K562 (cell line): ENCODE data around the gene MYO9A. TPM values are rescaled to one million over a fixed set of nuclear protein-coding genes. Genes with fewer than 3 reads are reported as not detected.

Experiments used
- ATAC-seq: fragments of 200-7000 bp; cut with Tn5 transposase; 3 replicates; pipeline ENCODE4 v1.9.1; 2020; ENCODE audit warnings: moderate library complexity
- BruUV-seq: library from RNA; stranded (reverse); fragments of 400-500 nt; replicated peaks from 2 replicates; lab custom pipeline; 2021; lab: Mats Ljungman, UMichigan
- CTCF ChIA-PET: fragments of 300-600 bp; formaldehyde crosslinking; extraction: SDS; loops from one replicate; lab custom pipeline; 2021; ENCODE audit warnings: low intra/inter-chr PET ratio; lab: Yijun Ruan, JAX
- POLR2A ChIA-PET: fragments of 300-600, 350-650 bp; sonication (Branson Sonifier 250); formaldehyde crosslinking; extraction: SDS; loops from one replicate; lab custom pipeline; 2021; ENCODE audit warnings: antibody characterized with exemption, inconsistent platforms; lab: Yijun Ruan, JAX
- DNase-seq, 4 experiments: peaks; one replicate each; pipeline versions ENCODE4 v3.0.0 to v3.0.0-alpha.2; 2011 to 2018; ENCODE audit warnings: low spot score in 3 of 4, mixed read lengths in 3 of 4; ENCODE audit errors: extremely low read depth in 1 of 4
- FAIRE-seq: peaks from 2 replicates; lab custom pipeline; 2011; peaks lifted over from hg19 to GRCh38; lab: Jason Lieb, UNC
- H2AFZ ChIP-seq: 2 replicates; pipeline ENCODE4 v1.6.0; 2011; ENCODE audit warnings: low read depth, low read length, control low read depth, inconsistent platforms
- H3K27ac ChIP-seq: fragments of 200-600 bp; 3 replicates; pipeline ENCODE4 v1.8.0; 2011; ENCODE audit warnings: low read depth, mild to moderate bottlenecking, control low read depth, inconsistent platforms, low read length, moderate library complexity, mixed read lengths; ENCODE audit errors: extremely low read depth
- H3K27me3 ChIP-seq, 2 experiments: fragments of 300-600 bp in 1 of 2; 2 replicates in 1 of 2; 3 replicates in 1 of 2; pipeline versions ENCODE4 v1.6.0 to v1.8.0; 2011; ENCODE audit warnings: inconsistent platforms in 2 of 2, low read length in 2 of 2, mild to moderate bottlenecking in 1 of 2, mixed read lengths in 1 of 2, moderate library complexity in 1 of 2; ENCODE audit not compliant: control insufficient read depth in 2 of 2, insufficient read depth in 2 of 2
- H3K36me3 ChIP-seq: fragments of 300-600 bp; 3 replicates; pipeline ENCODE4 v1.8.0; 2011; ENCODE audit warnings: mild to moderate bottlenecking, low read length, inconsistent platforms; ENCODE audit not compliant: control insufficient read depth, insufficient read depth
- H3K4me1 ChIP-seq, 2 experiments: fragments of 200-600 bp in 1 of 2; replicated peaks in 1 of 2; 2 replicates in 1 of 2; 3 replicates in 1 of 2; pipeline versions ENCODE4 v1.5.1 to v1.8.0; 2011; ENCODE audit warnings: inconsistent platforms in 2 of 2, low read length in 2 of 2, mild to moderate bottlenecking in 1 of 2, mixed read lengths in 1 of 2, moderate library complexity in 1 of 2; ENCODE audit not compliant: control insufficient read depth in 2 of 2, insufficient read depth in 2 of 2
- H3K4me2 ChIP-seq: 2 replicates; pipeline ENCODE4 v1.6.1; 2011; ENCODE audit warnings: low read length, control low read depth, inconsistent platforms, mixed read lengths; ENCODE audit not compliant: insufficient read depth
- H3K4me3 ChIP-seq: fragments of 200-600 bp; sonication (generic), shearing (Covaris generic); 2 replicates; pipeline ENCODE4 v1.5.1; 2016; ENCODE audit warnings: control low read depth, inconsistent platforms
- H3K79me2 ChIP-seq: fragments of 200-600 bp; 3 replicates; pipeline ENCODE4 v1.8.0; 2011; ENCODE audit warnings: low read length, inconsistent platforms; ENCODE audit not compliant: control insufficient read depth, insufficient read depth
- H3K9ac ChIP-seq, 2 experiments: 2 replicates each; pipeline versions ENCODE4 v1.6.0 to v1.6.1; 2011; ENCODE audit warnings: low read depth in 2 of 2, low read length in 2 of 2, control low read depth in 1 of 2, inconsistent platforms in 1 of 2, mild to moderate bottlenecking in 1 of 2, mixed read lengths in 1 of 2; ENCODE audit not compliant: insufficient read depth in 1 of 2
- H3K9me1 ChIP-seq: one replicate; pipeline ENCODE4 v1.6.0; 2011; ENCODE audit warnings: inconsistent platforms, mild to moderate bottlenecking, low read length, moderate library complexity; ENCODE audit not compliant: control insufficient read depth, insufficient read depth
- H3K9me3 ChIP-seq: replicated peaks from 2 replicates; pipeline ENCODE4 v1.5.1; 2011; ENCODE audit warnings: low read depth, low read length, inconsistent platforms; ENCODE audit not compliant: control insufficient read depth, insufficient read depth
- H4K20me1 ChIP-seq: replicated peaks from 2 replicates; pipeline ENCODE4 v1.6.1; 2011; ENCODE audit warnings: low read length, inconsistent platforms, mixed read lengths; ENCODE audit not compliant: control insufficient read depth, insufficient read depth
- BMI1 ChIP-seq: fragments of 150-350 bp; IDR thresholded peaks from 2 replicates; pipeline ENCODE4 v1.6.1; 2014; ENCODE audit warnings: low read length
- C11orf30 ChIP-seq: fragments of 450-650 bp; IDR thresholded peaks from 2 replicates; pipeline ENCODE4 v1.6.1; 2016; ENCODE audit warnings: low read depth, mild to moderate bottlenecking
- DNMT1 ChIP-seq: fragments of 450-650 bp; IDR thresholded peaks from 2 replicates; pipeline ENCODE4 v1.6.1; 2016; ENCODE audit warnings: antibody characterized with exemption, mild to moderate bottlenecking
- DPF2 ChIP-seq: fragments of 450-650 bp; IDR thresholded peaks from 2 replicates; pipeline ENCODE4 v1.6.1; 2016
- FOXK2 ChIP-seq, 2 experiments: fragments of 450-650 bp; IDR thresholded peaks in 1 of 2; conservative IDR thresholded peaks in 1 of 2; 2 replicates each; pipeline ENCODE4 v1.6.1; 2016; ENCODE audit warnings: low read depth in 2 of 2, mild to moderate bottlenecking in 1 of 2
- MAFG ChIP-seq: fragments of 450-650 bp; conservative IDR thresholded peaks from 2 replicates; pipeline ENCODE4 v1.6.1; 2016; ENCODE audit warnings: missing genetic modification characterization, missing compliant biosample characterization
- MTA1 ChIP-seq: fragments of 450-650 bp; IDR thresholded peaks from 2 replicates; pipeline ENCODE4 v1.6.1; 2017; ENCODE audit warnings: borderline replicate concordance
- NFE2L1 ChIP-seq: fragments of 450-650 bp; IDR thresholded peaks from 2 replicates; pipeline ENCODE4 v1.6.1; 2016; ENCODE audit warnings: missing genetic modification characterization, low read depth, mild to moderate bottlenecking, missing compliant biosample characterization, moderate library complexity, borderline replicate concordance
- POLR3A ChIP-seq: IDR thresholded peaks from 2 replicates; pipeline ENCODE4 v1.6.1; 2011; ENCODE audit warnings: borderline replicate concordance, mild to moderate bottlenecking, moderate library complexity; ENCODE audit not compliant: insufficient read length, insufficient read depth; ENCODE audit errors: extremely low read depth
- PTBP1 ChIP-seq: fragments of 200-400 bp; formaldehyde crosslinking; IDR thresholded peaks from 2 replicates; pipeline ENCODE4 v1.6.1; 2017; ENCODE audit warnings: low read depth, low read length
- SNRNP70 ChIP-seq: fragments of 200-400 bp; formaldehyde crosslinking; optimal IDR thresholded peaks from 2 replicates; pipeline ENCODE3; 2017; ENCODE audit warnings: low read depth, low read length
- ZNF316 ChIP-seq: fragments of 450-650 bp; IDR thresholded peaks from 2 replicates; pipeline ENCODE4 v1.6.1; 2016
- ZNF384 ChIP-seq: IDR thresholded peaks from 2 replicates; pipeline ENCODE4 v1.6.1; 2012; ENCODE audit warnings: low read depth, low read length, improper control_type of control experiment
- ZNF444 ChIP-seq: fragments of 250-450 bp; sonication (Bioruptor Pico); IDR thresholded peaks from 2 replicates; pipeline ENCODE4 v1.4.0; 2020; ENCODE audit warnings: mild to moderate bottlenecking, moderate library complexity
- ZNF75A ChIP-seq: fragments of 450-650 bp; formaldehyde crosslinking; IDR thresholded peaks from 2 replicates; pipeline ENCODE4 v1.4.0; 2020; ENCODE audit warnings: mild to moderate bottlenecking
- WGBS: fragments of 100-300 bp; shearing (Covaris generic); methylation state at CpG from one replicate; pipeline ENCODE4 v1.1.6; 2016; ENCODE audit warnings: low coverage, mixed read lengths; ENCODE audit not compliant: insufficient coverage; ENCODE audit errors: missing lambda C conversion rate; 5-methylcytosine and 5-hydroxymethylcytosine counted together
- in situ Hi-C: fragments of 300-500 bp; cut with MboI; formaldehyde crosslinking; loops from 4 replicates; pipeline ENCODE4 v1.15.0; 2018; ENCODE audit warnings: inconsistent platforms, mixed read lengths
- intact Hi-C: fragments of 100-400 bp; cut with micrococcal nuclease; formaldehyde crosslinking; loops from 2 replicates; pipeline ENCODE4 v1.14.2; 2022
- polyA plus RNA-seq, 8 experiments: library from polyadenylated mRNA; depleted of rRNA in 4 of 8; stranded (reverse) in 5 of 8; unstranded in 3 of 8; fragments of >200 nt; fragmentation: Nextera tagmentation in 2 of 8; fragmentation: Illumina TruSeq in 1 of 8; extraction: Ambion mirVana in 2 of 8; extraction: Trizol in 1 of 8; gene quantifications; 2 replicates each; pipeline versions ENCODE4 v1.2.1 to v1.2.3, GENCODE V29; 2011 to 2014; ENCODE audit warnings: inconsistent platforms in 1 of 8, missing spikeins in 1 of 8
- total RNA-seq, 7 experiments: library from RNA; depleted of rRNA in 6 of 7; stranded (reverse); fragments of >200 nt in 6 of 7; fragmentation: Illumina TruSeq in 2 of 7; extraction: Trizol in 2 of 7; gene quantifications; 2 replicates each; pipeline versions ENCODE4 v1.2.1 to v1.2.3, GENCODE V29; 2011 to 2021; ENCODE audit warnings: low replicate concordance in 1 of 7
- TF ChIP-seq, protein P1 (sequence below), 3 experiments: IDR thresholded peaks in 2 of 3; conservative IDR thresholded peaks in 1 of 3; 2 replicates each; pipeline ENCODE4 v1.5.1; 2011 to 2012; ENCODE audit warnings: low read length in 3 of 3, mild to moderate bottlenecking in 3 of 3, control low read depth in 2 of 3, improper control_type of control experiment in 1 of 3, inconsistent platforms in 1 of 3, low read depth in 1 of 3, mixed read lengths in 1 of 3, moderate library complexity in 1 of 3; ENCODE audit not compliant: insufficient read depth in 2 of 3

Gene MYO9A
- total and polyA plus RNA-seq, 9 of the 15 experiments (the other 6 are each of a cell fraction or from before 2014, with no cell fraction given) = 1.9 to 15.4 (median 5.8) TPM

GRCh38 chr15:71781179-71781964, 336.6 kb downstream of the MYO9A start (continued):
- TF ChIP-seq ZNF75A (CRISPR knock-in tag) = no peak
- no peak for TF ChIP-seq POLR3A
- no peak for TF ChIP-seq NFE2L1 (tag)

- no peaks in the 10 kb centered on the region for H3K79me2 ChIP-seq
- no peaks in the 10 kb centered on the region for H3K9me3 ChIP-seq
- H3K9me1 ChIP-seq = no peaks in the 10 kb centered on the region
- H3K36me3 ChIP-seq = no peaks in the 10 kb centered on the region
- no peaks in the 10 kb centered on the region for H3K4me1 ChIP-seq
- ChIA-PET CTCF (interaction anchor here (0.5 to 1.7 kb wide), 4 partner anchors 10 to 1711 kb away, joined by 3 to 6 read pairs (median 4); no protein-coding TSS in a partner anchor), POLR2A (no interaction called here)
- peaks cover 32 to 44% of the 10 kb centered on the region in 2 experiments for H3K27me3 ChIP-seq
- WGBS = under 1% methylated on average over 13 of the region's 13 CpGs
- H2AFZ ChIP-seq = no peak overlapping the region
- DNase-seq (peak; percentile 51 to 55 (median 54)), ATAC-seq (peak; percentile 79), FAIRE-seq (peak; percentile 74)
- peaks cover 4% of the 10 kb centered on the region; the same call in 1 of the 2 replicates for H4K20me1 ChIP-seq
- in situ Hi-C loops (no loop called here), intact Hi-C loops (loop anchor here (5.0 kb wide), 1 partner anchor 377 kb away; no protein-coding TSS in a partner anchor)
- H3K4me2 ChIP-seq = no peak overlapping the region
- no TSS peak for BruUV-seq
- H3K9ac ChIP-seq = no peak overlapping the region
- H3K4me3 ChIP-seq = no peak overlapping the region
- no peak overlapping the region for H3K27ac ChIP-seq
- TF ChIP-seq SNRNP70 (no peak), ZNF444 (CRISPR knock-in tag) (no peak), PTBP1 (no peak), ZNF316 (peak; percentile 53; the same call in 1 of the 2 replicates), MAFG (tag) (peak; percentile 69), C11orf30 (peak; percentile 41; the same call in 1 of the 2 replicates), MTA1 (0 out of 2 replicates have a peak, but pooled peaks have one; percentile 28), ZNF384 (peak; percentile 88), DPF2 (0 out of 2 replicates have a peak, but pooled peaks have one; percentile 14), FOXK2 (conservative IDR thresholded peaks at IDR 0.05 in 1 of 2, IDR thresholded peaks at IDR 0.05 in 1 of 2; ENCODE audit: low read depth in 2 of 2) (0 out of 4 replicates have a peak, but pooled peaks of 1 of the 2 experiments have one; percentile 16), BMI1 (0 out of 2 replicates have a peak, but pooled peaks have one; percentile 25), DNMT1 (no peak)
- TF ChIP-seq, protein P1, sequence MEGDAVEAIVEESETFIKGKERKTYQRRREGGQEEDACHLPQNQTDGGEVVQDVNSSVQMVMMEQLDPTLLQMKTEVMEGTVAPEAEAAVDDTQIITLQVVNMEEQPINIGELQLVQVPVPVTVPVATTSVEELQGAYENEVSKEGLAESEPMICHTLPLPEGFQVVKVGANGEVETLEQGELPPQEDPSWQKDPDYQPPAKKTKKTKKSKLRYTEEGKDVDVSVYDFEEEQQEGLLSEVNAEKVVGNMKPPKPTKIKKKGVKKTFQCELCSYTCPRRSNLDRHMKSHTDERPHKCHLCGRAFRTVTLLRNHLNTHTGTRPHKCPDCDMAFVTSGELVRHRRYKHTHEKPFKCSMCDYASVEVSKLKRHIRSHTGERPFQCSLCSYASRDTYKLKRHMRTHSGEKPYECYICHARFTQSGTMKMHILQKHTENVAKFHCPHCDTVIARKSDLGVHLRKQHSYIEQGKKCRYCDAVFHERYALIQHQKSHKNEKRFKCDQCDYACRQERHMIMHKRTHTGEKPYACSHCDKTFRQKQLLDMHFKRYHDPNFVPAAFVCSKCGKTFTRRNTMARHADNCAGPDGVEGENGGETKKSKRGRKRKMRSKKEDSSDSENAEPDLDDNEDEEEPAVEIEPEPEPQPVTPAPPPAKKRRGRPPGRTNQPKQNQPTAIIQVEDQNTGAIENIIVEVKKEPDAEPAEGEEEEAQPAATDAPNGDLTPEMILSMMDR (IDR thresholded peaks at IDR 0.05 in 2 of 3, conservative IDR thresholded peaks at IDR 0.05 in 1 of 3; ENCODE audit: insufficient read depth in 2 of 3, low read depth in 1 of 3, low read length in 3 of 3) = peak; percentile 61 to 77 (median 76)
These were observed 337.6 kb downstream of the MYO9A start for GRCh38 chr15:71780115-71780976.
